ENCODE data around the gene AGPS.

Gene AGPS

DNA sequence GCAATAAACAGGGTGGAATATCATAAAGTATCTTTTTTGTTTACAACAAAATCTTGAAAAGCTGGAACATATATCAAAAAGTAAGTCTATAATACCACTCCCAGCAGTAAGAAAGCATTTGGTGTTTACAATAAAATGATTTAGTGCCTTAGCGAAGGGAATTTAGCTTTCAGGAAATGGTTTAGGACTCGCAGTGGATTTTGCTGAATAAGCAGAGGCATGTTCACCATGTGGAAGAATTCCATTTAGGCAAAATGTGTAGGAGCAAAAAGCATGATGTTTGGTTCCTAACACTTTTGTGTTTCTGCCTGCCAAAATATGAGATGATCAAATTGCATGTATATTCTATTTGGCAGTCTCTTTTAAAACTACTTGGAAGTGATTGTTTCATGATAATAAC is 163.6 kb downstream of the AGPS start:
- DNase-seq: no peak

DNA sequence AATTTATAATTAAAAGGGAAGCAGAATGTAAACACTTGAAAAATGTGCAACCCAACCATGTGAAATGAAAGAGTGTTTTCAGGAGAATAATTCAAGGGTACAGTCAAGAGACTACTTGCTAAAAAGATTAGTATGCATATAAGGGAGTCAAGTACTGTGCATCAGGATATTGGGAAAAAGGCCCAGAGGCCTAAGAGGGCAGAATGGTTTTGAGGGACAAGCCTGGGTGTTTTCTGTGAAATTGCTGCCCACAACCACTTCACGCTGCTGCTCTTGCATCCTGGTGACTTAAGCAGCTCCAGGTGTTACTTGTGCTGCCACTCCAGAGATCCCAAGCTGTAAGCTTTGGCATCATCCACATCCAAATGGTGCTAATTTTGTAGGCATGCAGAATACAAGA is 165.2 kb downstream of the AGPS start:
- DNase-seq: no peak

DNA sequence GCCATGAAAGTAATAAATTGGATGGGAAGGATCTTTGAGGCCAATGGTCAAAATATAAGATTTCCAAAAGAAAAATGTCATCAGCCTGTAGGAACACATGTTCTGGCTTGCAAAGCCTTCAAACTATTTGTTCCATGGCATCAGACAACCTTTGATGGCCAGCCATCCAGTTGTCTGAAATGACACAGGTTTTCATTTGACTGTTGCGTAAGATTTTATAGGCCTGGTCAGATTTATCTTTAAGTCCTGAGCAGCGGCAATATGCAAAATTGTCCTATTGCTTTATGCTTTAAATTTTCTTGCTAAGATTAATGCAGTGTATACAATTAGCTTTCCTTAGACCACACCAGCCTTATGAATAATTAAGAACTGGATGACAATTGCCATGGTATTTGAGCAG is 167.1 kb downstream of the AGPS start:
- DNase-seq: no peak

DNA sequence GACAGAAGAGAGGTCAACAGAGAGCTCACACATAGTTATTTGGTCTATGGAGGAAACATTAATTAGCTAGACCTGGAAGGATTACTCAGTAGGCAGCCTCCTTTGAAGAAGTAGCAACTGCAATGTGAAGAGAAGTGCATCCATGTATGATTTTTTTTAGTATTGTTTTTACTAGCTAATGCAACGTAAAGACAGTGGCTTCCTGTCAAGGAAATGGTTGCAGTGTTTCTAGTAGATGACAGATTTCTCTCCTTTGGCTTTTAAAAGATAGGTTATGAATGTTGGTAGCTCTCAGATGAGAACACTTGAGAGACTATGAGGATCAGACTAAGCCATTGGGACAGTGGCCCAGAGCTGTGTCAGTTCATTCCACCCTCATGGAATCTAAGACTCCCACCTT is 175.8 kb downstream of the AGPS start:
- DNase-seq: no peak

DNA sequence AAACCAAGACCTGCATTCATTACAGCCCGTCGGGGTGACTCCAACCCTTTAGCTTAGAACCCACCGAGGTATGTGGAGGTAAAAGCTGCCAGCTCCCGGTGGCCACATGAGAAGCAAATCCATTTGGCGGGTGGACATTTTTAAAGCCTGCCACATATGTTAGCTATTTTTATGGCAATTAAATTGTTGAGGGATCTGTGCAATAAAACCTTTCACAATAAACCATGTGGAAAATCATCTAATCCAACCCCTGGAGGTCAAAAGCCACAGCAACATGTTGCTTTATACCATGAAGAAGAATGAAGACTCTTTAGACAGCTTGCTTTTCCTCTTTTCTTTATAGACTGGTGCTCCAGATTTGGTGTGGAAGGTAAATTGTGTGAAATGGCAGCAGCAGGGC is 176.3 kb downstream of the AGPS start:
- DNase-seq: no peak

DNA sequence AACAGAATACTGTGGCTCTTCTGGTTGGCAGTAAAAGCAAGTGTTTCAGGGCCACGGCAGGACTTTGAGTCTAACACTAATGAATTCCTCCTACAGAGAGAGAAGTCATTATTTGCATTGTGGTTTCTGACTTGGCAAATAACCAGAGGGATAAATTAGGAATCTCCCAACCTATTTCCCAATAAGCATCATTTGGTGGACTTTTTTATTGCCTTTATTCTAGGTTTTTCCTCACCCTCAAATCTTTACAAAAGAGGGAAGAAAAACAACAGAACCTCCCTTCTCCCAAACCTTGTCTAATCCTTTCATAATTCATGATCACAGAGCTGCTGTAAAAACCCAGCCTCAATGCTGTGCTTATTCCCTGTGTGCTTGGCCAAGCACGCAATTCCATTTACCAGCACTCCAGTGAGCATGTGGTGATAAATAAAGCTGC is 179.7 kb downstream of the AGPS start:
- no peak for DNase-seq

DNA sequence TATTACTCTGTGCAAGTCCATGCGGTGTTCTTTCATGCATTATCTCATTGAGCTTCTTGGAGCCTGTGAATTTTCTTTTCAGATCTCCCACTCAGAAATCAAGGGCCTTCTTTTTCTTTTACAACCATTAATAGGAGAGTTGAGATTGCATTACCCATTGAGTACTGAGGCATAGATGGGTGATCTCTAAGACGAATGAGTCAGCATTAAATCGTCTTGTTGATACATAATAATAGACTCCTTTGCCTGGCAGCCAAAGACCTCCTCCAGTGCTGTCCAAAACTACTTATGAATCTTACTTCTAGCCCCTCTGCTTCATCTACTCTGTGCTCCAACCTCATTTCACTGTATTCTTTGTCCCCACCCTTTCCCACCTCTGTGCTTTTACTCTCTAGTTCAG is 180.5 kb downstream of the AGPS start:
- DNase-seq: no peak

DNA sequence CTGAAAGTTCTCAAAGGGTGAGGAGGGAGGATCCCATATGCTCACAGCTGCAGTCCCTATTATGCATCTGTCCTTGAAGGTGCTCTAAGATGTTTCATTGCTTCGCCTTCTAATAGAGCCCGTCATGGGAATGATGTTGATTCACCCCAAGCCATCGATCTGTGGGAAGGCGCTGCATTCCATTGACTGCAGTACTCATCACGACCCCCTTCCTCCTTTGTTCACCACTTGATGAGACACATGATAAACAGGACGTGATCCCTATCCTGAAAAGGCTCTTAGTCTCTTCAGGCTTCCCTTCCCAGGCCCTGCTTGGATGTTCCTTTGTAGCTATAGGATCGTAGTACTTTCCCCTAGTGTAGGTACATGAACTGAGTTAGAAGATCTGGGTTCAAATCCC is 181.8 kb downstream of the AGPS start:
- DNase-seq: no peak

DNA sequence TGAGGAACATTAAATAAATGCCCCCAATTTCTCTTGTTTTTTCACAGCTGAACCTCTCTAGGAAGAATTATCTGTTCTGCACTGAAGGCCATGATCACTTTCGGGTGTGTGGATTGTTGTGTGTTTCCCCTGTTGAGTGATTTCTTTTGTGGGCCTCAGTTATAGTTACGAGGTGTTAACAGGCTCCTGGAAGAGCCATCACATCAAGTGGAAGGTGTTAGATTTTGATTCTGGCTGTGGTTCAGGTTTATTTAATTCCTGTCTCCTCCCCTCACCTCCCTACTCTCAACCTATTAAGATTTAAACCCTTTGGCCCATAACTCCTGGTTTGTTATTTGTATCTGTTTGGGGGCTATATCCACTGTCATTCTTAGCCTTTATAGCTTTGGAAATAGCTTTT is 182.8 kb downstream of the AGPS start:
- DNase-seq: no peak

DNA sequence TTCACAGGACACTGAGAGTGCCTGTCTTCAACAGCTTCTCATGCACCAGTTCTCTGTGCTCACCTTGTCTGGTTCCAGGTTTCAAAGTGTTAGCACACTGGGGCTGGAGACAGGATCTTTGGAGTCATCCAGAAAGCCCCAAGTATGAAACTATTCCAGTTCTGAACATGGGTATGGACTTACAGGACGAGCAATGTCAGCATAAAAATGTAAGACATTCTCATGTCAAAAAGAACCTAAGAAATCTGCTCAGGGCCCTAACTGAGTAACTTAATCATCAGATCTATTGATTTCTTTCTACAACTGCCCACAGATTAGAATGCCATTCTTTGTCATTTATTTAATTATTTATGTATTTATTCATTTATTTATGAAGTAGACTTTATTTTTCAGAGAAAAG is 184.5 kb downstream of the AGPS start:
- no peak for DNase-seq

DNA sequence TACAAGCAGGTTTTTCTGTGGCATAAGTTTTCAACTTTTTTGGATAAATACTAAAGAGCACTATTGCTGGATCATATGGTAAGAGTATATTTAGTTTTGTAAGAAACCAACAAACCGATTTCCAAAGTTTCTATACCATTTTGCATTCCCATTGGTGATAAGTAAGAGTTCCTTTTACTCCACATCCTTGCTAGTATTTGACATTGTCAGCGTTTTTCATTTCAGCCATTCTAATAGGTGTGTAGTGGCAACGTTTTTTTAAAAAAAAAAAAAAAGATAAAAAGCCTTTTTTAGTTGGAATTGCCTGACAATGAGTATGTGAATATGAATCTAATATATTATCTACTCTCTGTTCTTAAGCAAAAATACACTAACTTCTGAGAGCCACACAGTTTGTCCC is 185.9 kb downstream of the AGPS start:
- DNase-seq: no peak

DNA sequence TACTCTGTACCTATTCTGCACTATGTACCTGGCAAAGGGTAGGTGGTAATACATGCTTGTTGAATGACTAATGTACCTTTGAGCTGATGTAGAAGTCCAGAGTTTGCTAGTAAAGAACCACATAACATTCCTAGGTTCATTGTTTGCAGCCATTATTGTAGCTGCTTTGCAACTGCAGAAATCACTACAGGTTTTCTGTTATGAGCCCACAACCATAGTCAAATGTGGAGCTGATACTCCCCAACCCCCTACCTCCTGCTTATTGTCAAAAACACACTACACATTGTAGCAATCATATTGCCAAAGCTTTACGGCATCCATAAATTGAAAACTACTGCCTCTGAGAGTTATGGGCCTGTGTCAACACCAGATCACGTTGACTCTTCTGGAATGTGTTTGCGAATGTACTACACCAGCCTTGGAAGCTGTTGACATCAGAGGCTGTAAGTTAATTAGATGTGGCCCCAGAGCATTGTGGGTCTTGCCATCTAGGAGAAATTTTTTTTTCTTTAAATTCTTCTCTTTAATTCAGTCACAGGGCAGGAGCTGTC is 187.0 kb downstream of the AGPS start:
- DNase-seq: no peak

DNA sequence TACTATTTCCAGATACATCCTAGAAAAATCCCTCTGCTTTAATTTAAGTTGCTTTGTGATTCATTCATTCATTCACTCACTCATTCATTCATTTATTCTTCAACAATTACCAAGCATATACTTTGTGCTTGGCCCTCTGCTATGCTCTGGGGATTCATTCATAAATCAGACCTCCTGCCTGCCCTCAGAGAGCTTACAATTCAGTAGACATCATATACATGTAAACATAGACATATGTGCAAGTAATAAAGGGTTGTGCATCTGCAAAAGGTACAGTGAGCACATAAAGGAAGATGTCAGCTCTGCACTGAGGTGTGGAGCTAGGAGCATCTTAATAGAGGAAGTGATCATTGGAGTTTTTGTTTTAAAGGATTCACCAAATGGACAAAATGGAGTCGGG is 189.4 kb downstream of the AGPS start:
- DNase-seq: no peak

DNA sequence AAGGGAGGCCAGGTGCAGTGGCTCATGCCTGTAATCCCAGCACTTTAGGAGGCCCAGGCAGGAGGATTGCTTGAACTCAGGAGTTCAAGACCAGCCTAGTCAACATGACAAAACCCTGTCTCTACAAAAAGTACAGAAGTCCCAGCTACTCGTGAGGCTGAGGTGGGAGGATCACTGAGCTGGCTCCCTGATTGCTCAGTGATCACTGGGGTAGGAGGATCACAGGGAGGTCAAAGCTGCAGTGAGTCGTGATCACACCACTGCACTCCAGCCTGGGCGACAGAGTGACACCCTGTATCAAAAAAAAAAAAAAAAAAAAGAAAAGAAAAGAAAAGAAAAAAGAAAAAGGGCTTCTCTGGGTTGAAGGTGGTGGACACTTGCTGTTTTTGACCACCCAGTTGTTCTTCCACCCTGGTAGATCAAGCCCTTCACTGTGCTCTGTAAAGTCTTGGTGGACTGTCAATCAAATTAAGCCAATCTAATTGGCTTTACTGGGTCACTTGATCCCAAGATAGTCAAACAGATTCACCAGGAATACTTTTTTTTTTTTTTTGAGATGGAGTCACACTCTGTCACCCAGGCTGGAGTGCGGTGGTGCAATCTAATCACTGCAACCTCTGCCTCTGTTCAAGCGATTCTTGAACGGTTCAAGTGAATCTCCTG is 191.6 kb downstream of the AGPS start:
- no peak for DNase-seq

DNA sequence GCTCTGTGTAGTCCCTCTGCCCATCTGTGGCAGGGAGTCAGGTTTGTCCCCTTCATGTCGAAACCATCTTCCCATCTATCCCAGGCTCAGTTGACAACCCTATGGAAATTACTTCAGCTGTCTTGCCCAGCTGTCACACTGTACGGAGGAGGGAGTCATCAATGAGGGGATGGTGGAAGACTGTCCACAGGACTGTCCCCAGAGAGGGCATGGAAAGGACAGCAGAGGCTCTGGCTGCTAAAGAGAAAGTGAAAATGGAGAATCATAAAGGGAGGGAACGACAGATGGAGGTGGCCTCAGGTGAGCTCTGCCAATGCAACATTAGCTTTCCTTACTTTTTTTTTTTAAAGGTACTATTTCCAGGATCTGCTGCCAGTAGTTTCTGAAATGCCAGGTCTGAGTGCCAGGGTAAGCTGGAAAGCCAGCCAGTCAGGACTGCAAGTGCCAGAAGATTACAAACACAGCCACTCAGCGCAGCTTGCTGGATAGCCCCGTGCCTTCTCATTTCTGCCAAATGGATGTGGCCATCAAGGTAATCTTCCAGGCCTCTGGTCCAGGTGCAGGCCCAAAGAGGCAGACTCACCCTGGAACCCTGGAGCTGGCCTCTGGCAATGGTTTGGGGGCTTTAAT is 192.8 kb downstream of the AGPS start:
- no peak for DNase-seq

DNA sequence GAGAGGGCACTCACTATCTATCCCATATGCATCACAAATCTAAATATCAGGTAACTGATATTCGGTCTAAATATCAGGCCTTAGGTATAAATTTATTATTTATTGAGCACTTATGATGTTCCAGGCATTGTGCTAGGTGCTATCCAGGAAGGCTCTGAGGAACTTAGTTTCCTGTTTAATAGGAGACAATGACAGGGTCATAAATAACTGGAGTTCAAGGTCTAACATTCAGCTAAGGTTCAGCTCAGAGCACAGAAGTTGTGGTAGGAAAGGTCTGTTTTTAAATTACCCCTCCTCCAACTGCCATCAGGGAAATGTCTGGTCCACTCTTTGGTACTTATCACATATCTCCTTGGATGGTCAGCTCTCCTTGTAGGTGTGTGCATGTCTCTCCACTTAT is 193.6 kb downstream of the AGPS start:
- DNase-seq: no peak

DNA sequence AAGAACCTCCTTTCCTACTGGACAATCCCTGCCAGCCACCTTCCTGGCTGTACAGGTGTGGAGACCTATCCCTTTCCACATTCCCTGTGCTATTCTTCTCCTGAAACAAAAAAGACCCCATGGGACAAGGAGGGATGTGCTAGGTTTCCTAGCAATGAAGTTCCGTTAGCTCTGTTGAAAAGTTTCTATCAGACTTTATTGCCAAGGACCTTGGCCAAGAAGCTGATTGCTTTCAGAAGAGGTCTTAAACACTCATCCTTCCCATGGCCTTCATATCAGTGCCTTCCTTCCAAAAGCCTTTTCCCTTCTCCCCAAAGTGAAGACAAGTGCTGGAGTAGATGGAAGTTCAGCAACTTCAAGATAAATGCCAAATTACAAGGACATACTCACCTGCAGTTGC is 194.8 kb downstream of the AGPS start:
- no peak for DNase-seq

DNA sequence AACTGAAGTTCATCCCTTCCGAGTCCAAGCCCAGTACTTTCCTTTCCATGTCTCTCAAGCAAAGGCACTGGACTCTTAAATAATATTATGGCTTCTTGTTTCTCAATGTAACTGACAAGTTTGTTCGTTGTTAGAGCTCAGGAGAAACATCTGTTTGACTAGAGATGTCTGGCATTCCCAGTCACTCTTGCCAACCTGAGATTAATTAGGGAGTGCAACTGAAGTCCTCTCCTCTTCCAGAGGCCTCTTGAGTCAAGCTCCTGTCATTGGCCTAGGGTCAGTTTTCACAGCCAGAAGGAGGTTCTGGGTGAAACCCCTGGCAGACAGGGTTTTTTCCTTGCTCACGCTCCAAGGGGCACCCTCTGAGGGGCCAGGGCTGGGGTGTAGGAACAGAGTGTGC is 196.1 kb downstream of the AGPS start:
- no peak for DNase-seq

DNA sequence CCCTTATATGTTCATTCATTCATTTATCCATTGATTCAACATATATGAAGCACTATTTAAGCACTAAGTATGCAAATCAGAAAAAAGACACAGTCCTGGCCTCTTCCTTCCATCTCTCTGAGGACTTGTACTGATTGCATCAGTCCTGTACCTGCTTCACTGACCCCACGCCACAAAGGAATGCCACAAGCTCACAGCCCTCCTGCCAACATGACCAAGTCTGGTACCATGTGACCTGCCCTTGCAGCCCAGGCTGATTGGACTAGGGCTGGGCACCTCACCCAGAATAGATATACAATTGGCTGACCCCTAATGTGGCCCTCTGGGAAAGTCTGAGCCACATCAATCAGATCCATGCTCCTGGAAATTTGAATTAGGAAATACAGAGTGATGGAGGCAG is 196.6 kb downstream of the AGPS start:
- DNase-seq: no peak

DNA sequence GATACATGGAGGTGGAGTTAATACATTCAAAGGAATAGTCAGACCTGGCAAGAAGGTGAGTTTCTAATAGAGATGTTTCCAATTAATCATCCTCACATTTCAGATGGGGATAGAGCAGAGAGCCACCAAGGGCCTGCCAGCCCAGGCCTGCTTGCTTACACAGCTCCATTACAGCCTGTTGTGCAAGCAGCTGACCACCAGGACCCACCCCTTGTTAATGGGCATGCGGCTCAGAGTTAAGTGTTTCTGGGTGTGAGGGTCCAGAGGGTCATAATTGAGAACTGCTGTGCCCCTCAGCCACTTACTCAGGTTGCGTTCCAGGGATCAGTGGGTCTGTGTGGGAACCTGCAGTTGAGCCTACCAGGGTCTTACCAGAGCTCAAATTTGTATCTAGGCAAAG is 199.8 kb downstream of the AGPS start:
- no peak for DNase-seq

DNA sequence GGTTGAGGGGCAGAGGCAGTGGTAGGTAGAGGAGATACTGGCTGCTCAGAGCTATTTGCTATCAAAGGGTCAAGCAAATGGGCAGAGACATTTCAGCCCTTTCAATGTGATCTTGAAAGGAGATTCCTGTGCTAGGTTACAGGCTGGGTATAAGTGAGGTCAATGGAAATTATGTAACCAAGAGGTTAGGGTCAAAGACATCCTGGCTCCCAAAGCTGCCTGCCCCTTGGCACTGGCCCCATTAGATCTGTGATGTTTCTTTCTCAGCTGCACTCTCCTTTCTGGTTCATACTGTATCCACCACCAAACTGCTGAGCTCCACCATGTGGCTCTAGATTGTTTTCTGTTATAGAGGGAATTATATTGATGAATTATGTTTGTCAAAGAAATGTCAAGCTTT is 200.4 kb downstream of the AGPS start:
- DNase-seq: no peak

DNA sequence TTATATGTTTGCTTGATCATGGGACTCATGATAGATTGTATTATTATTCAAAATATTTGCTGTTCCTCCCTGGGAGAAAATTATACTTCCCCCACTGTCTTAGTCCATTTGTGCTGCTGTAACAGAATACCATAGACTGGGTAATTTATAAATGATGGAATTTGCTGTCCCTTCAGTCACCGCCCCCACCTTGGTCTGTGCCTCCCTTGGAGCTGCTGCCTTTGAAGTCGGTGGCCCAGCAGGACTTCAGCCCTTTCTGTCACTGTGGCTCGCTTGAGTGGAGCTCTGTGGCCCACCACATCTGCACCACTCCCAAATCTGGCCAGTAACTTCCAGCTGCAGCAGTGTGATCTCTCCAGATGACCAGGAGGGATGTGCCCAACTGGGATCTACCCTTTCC is 200.8 kb downstream of the AGPS start:
- DNase-seq: no peak

All from CD4-positive, alpha-beta T cell treated with Interferon gamma for 1 hour (primary cell).